B cell (primary cell): ENCODE results near the gene PLP2. TPM values are rescaled to one million over a fixed set of nuclear protein-coding genes. Genes with fewer than 3 reads are reported as not detected.
A peak's percentile ranks its signal among the peaks of the same experiment; 100 is the strongest.

Experiments
- ATAC-seq: fragments of 200-7000 bp; cut with Tn5 transposase; one replicate; pipeline ENCODE4 v1.10.0; 2021; ENCODE audit warnings: low read depth, mild to moderate bottlenecking, moderate number of reproducible peaks, moderate library complexity
- CTCF ChIA-PET: fragments of 350-600 bp; sonication (Branson Sonifier 250); formaldehyde crosslinking; loops from one replicate; lab custom pipeline; 2021; ENCODE audit warnings: antibody characterized with exemption, inconsistent platforms; lab: Charles Lee
- POLR2A ChIA-PET: fragments of 350-600 bp; sonication (Branson Sonifier 250); formaldehyde crosslinking; loops from one replicate; lab custom pipeline; 2021; ENCODE audit warnings: antibody characterized with exemption; lab: Charles Lee
- DNase-seq: peaks from one replicate; pipeline ENCODE4 v3.0.0; 2013
- H2AFZ ChIP-seq: 2 replicates; pipeline ENCODE4 v1.6.1; 2012; ENCODE audit warnings: mild to moderate bottlenecking, low read depth, low read length; ENCODE audit not compliant: insufficient read depth, poor library complexity, severe bottlenecking
- H3K27ac ChIP-seq, 2 donors: 1 replicate in 1 of 2; 2 replicates in 1 of 2; pipeline ENCODE4 v1.5.1; 2012 to 2013; ENCODE audit warnings: low read length in 2 of 2, mild to moderate bottlenecking in 2 of 2, moderate library complexity in 1 of 2
- H3K27me3 ChIP-seq, 4 experiments: fragments of 200-600 bp in 1 of 4; sonication (generic) in 1 of 4; replicated peaks in 1 of 4; 1 replicate in 2 of 4; 2 replicates in 2 of 4; pipeline versions ENCODE4 v1.6.1 to v1.7.0; 2013 to 2016; ENCODE audit warnings: low read length in 3 of 4, mild to moderate bottlenecking in 2 of 4, mixed read lengths in 1 of 4, moderate library complexity in 1 of 4; ENCODE audit not compliant: insufficient read depth in 4 of 4, control insufficient read depth in 3 of 4; ENCODE audit errors: control extremely low read depth in 1 of 4
- H3K36me3 ChIP-seq, 2 experiments: replicated peaks in 1 of 2; 1 replicate in 1 of 2; 2 replicates in 1 of 2; pipeline versions ENCODE4 v1.6.1 to v1.7.1; 2013; ENCODE audit warnings: low read length in 1 of 2; ENCODE audit not compliant: insufficient read depth in 2 of 2, control insufficient read depth in 1 of 2; ENCODE audit errors: control extremely low read depth in 1 of 2, extremely low read depth in 1 of 2
- H3K4me1 ChIP-seq, 2 donors: fragments of 200-600 bp in 1 of 2; sonication (generic) in 1 of 2; 1 replicate in 1 of 2; 2 replicates in 1 of 2; pipeline versions ENCODE4 v1.5.1 to v1.6.1; 2013 to 2017; ENCODE audit warnings: low read length in 2 of 2; ENCODE audit not compliant: control insufficient read depth in 2 of 2, insufficient read depth in 2 of 2
- H3K4me2 ChIP-seq: replicated peaks from 2 replicates; pipeline ENCODE3; 2012; ENCODE audit warnings: mild to moderate bottlenecking, low read depth, low read length; ENCODE audit not compliant: poor library complexity, severe bottlenecking
- H3K4me3 ChIP-seq, 5 experiments: fragments of 200-600 bp in 1 of 5; sonication (generic) in 1 of 5; 1 replicate in 3 of 5; 2 replicates in 2 of 5; pipeline versions ENCODE4 v1.5.1 to v1.7.0; 2011 to 2016; ENCODE audit warnings: low read length in 4 of 5, mild to moderate bottlenecking in 4 of 5, low read depth in 2 of 5, control low read depth in 1 of 5, moderate library complexity in 1 of 5; ENCODE audit not compliant: insufficient read depth in 1 of 5; ENCODE audit errors: control extremely low read depth in 1 of 5, extremely low read depth in 1 of 5
- H3K79me2 ChIP-seq: fragments of 200-600 bp; sonication (generic); one replicate; pipeline ENCODE4 v1.6.0; 2016; ENCODE audit warnings: low read length; ENCODE audit not compliant: control insufficient read depth, insufficient read depth
- H3K9ac ChIP-seq: fragments of 200-600 bp; sonication (generic); 2 replicates; pipeline ENCODE4 v1.6.1; 2017; ENCODE audit warnings: mild to moderate bottlenecking, low read length, moderate library complexity
- H3K9me3 ChIP-seq, 3 donors: one replicate each; pipeline versions ENCODE4 v1.6.1 to v1.7.1; 2013; ENCODE audit warnings: low read length in 2 of 3; ENCODE audit not compliant: control insufficient read depth in 2 of 3, insufficient read depth in 1 of 3; ENCODE audit errors: control extremely low read depth in 1 of 3
- H4K20me1 ChIP-seq: 2 replicates; pipeline ENCODE4 v1.6.0; 2012; ENCODE audit warnings: mild to moderate bottlenecking, low read length; ENCODE audit not compliant: insufficient read depth, control insufficient read depth, poor library complexity, severe bottlenecking
- H3K27ac Mint-ChIP-seq: one replicate; pipeline ENCODE4 v1.8.0; 2021; ENCODE audit warnings: mixed read lengths
- H3K27me3 Mint-ChIP-seq: one replicate; pipeline ENCODE4 v1.8.0; 2021; ENCODE audit warnings: mixed read lengths
- H3K4me1 Mint-ChIP-seq: one replicate; pipeline ENCODE4 v1.8.0; 2021; ENCODE audit warnings: mixed read lengths
- H3K4me3 Mint-ChIP-seq: one replicate; pipeline ENCODE4 v1.8.0; 2021; ENCODE audit warnings: mixed read lengths
- H3K9me3 Mint-ChIP-seq: one replicate; pipeline ENCODE4 v1.8.0; 2022; ENCODE audit warnings: mixed read lengths; ENCODE audit not compliant: insufficient read depth
- EZH2 ChIP-seq: IDR thresholded peaks from 2 replicates; pipeline ENCODE4 v1.6.1; 2012; ENCODE audit warnings: borderline replicate concordance, low read depth, mild to moderate bottlenecking, moderate library complexity, low read length; ENCODE audit not compliant: insufficient read depth, poor library complexity, severe bottlenecking
- WGBS: methylation state at CpG from one replicate; pipeline ENCODE4 v1.1.5; 2013; ENCODE audit warnings: missing lambda C conversion rate; ENCODE audit not compliant: insufficient coverage; 5-methylcytosine and 5-hydroxymethylcytosine counted together
- intact Hi-C: fragments of 100-400 bp; cut with micrococcal nuclease; formaldehyde crosslinking; loops from one replicate; pipeline ENCODE4 v1.10.0; 2022
- polyA plus RNA-seq: library from polyadenylated mRNA; depleted of rRNA; stranded (reverse); fragments of >200 nt; gene quantifications from 2 replicates; pipeline ENCODE4 v1.2.3, GENCODE V29; 2012
- total RNA-seq, 2 donors: library from RNA; stranded (reverse); fragments of 120-200 nt in 1 of 2; gene quantifications; 1 replicate in 1 of 2; 2 replicates in 1 of 2; pipeline versions ENCODE4 v1.2.3 to v1.2.4, GENCODE V29; 2013 to 2022
- TF ChIP-seq, protein P1 (sequence below): fragments of 200-600 bp; IDR thresholded peaks from one replicate; pipeline ENCODE4 v1.8.0; 2022; ENCODE audit warnings: antibody characterized with exemption, mild to moderate bottlenecking

The PLP2 gene
- total and polyA plus RNA-seq, 2 donors (not counting 1 experiment from before 2014, with no cell fraction given): 194 to 214 TPM

DNA sequence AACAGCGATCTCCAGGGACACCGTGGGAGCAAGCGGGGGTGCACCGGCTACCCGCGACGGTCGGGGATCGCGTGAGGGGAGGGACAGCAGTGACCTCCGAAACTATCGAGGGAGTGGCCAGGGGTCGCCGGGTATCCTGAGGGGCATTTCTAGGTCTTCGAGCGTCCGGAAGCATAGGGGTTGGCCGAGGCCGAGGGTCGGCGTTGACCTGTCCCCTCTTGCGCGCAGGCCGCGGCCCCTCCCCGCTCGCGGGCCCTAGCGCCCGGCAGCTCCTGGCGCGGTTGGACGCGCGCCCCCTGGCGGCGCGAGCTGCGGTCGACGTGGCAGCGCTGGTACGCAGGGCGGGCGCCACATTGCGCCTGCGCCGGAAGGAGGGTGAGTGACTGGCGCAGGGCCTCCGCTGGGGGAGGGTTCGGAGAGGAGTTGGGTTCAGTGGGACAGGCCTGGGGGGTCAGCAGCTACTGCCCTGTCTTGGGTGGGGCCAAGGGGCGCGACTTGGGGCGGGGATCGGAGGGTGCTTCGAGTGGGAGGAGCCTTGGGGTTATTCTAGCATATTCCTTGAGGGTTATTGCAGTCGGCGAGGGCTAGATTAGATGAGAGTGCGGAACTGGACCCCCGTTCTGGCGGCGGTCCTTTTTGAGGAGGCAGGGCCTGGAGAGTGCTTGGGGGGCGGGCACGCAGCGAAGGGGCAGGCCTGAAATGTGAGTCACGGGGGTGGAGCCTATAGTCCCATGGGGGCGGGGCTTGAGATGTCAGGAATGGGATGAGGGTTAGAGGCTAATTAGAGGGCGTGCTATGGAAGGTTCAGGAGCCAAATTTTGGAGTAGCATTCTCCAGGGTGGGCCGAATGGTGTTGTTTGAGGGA lies 7.9 kb upstream of the PLP2 start:
- Mint-ChIP-seq H3K4me3 (peak overlapping the region; percentile 86), H3K27me3 (no peaks in the 10 kb centered on the region), H3K27ac (peak overlapping the region; percentile 96), H3K9me3 (no peaks in the 10 kb centered on the region), H3K4me1 (peaks cover 26% of the 10 kb centered on the region)
- CTCF ChIA-PET: interaction anchor here (0.8 to 2.4 kb wide), 4 partner anchors 9 to 516 kb away, joined by 3 to 9 read pairs (median 4); no protein-coding TSS in a partner anchor
- Histone ChIP-seq H3K9me3 (no peaks in the 10 kb centered on the region), H3K79me2 (no peaks in the 10 kb centered on the region), H3K4me3 (peak overlapping the region in 4 of 5 experiments; percentile 39 to 62 (median 46)), H3K9ac (peak overlapping the region; percentile 58), H2AFZ (peak overlapping the region; percentile 74), H3K27me3 (no peaks in the 10 kb centered on the region), H3K36me3 (no peaks in the 10 kb centered on the region), H3K27ac (peak overlapping the region; percentile 79 to 82), H4K20me1 (no peaks in the 10 kb centered on the region), H3K4me2 (peak overlapping the region; percentile 75), H3K4me1 (peaks cover 5 to 38% of the 10 kb centered on the region in 2 donors)
- peak; percentile 56 for ATAC-seq
- DNase-seq: peak; percentile 89
- POLR2A ChIA-PET: interaction anchor here (0.8 to 1.0 kb wide), 2 partner anchors 27 to 206 kb away, joined by 3 read pairs; no protein-coding TSS in a partner anchor
- intact Hi-C loops: loop anchor here (1.0 kb wide), 1 partner anchor 9 kb away; no protein-coding TSS in a partner anchor
- TF ChIP-seq EZH2: no peak
- TF ChIP-seq, protein P1, sequence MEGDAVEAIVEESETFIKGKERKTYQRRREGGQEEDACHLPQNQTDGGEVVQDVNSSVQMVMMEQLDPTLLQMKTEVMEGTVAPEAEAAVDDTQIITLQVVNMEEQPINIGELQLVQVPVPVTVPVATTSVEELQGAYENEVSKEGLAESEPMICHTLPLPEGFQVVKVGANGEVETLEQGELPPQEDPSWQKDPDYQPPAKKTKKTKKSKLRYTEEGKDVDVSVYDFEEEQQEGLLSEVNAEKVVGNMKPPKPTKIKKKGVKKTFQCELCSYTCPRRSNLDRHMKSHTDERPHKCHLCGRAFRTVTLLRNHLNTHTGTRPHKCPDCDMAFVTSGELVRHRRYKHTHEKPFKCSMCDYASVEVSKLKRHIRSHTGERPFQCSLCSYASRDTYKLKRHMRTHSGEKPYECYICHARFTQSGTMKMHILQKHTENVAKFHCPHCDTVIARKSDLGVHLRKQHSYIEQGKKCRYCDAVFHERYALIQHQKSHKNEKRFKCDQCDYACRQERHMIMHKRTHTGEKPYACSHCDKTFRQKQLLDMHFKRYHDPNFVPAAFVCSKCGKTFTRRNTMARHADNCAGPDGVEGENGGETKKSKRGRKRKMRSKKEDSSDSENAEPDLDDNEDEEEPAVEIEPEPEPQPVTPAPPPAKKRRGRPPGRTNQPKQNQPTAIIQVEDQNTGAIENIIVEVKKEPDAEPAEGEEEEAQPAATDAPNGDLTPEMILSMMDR: peak; percentile 67
- 1% methylated on average over 60 of the region's 69 CpGs for WGBS
